WTC11 (cell line): ENCODE results near the gene SNX25.
"Not testable (repeated sequence)": the region's sequence is repeated elsewhere in the genome, so short reads cannot be mapped to it uniquely, and the experiment has no call there.

Experiments used
- E2F4 ChIP-seq: sonication (generic); formaldehyde crosslinking; IDR thresholded peaks from 2 replicates; pipeline ENCODE4 v1.8.1; 2022; ENCODE audit warnings: low read depth, mild to moderate bottlenecking, moderate library complexity, missing genetic modification reagents, borderline replicate concordance
- TF ChIP-seq, protein P1 (sequence below): fragments of 200-600 bp; IDR thresholded peaks from 2 replicates; pipeline ENCODE4 v1.8.0; 2022; ENCODE audit warnings: antibody characterized with exemption

- not testable (repeated sequence) for TF ChIP-seq E2F4 (CRISPR knock-in tag)
- TF ChIP-seq, protein P1, sequence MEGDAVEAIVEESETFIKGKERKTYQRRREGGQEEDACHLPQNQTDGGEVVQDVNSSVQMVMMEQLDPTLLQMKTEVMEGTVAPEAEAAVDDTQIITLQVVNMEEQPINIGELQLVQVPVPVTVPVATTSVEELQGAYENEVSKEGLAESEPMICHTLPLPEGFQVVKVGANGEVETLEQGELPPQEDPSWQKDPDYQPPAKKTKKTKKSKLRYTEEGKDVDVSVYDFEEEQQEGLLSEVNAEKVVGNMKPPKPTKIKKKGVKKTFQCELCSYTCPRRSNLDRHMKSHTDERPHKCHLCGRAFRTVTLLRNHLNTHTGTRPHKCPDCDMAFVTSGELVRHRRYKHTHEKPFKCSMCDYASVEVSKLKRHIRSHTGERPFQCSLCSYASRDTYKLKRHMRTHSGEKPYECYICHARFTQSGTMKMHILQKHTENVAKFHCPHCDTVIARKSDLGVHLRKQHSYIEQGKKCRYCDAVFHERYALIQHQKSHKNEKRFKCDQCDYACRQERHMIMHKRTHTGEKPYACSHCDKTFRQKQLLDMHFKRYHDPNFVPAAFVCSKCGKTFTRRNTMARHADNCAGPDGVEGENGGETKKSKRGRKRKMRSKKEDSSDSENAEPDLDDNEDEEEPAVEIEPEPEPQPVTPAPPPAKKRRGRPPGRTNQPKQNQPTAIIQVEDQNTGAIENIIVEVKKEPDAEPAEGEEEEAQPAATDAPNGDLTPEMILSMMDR: not testable (repeated sequence)
Observed at GRCh38 chr4:185258741-185259140, 49.3 kb downstream of the SNX25 start.
